Gastrocnemius medialis (tissue), 4 donors: ENCODE results near the gene B4GALNT2.

Experiments
- POLR2A ChIP-seq, 2 donors: fragments of 450-650 bp; IDR thresholded peaks; one replicate each; pipeline ENCODE4 v1.6.1; 2017; ENCODE audit warnings: antibody characterized with exemption in 2 of 2, mild to moderate bottlenecking in 2 of 2, moderate library complexity in 2 of 2
- TF ChIP-seq, protein P1 (sequence below), 5 experiments: fragments of 450-650 bp in 3 of 5; fragments of 200-600 bp in 2 of 5; sonication (generic) in 2 of 5; IDR thresholded peaks in 4 of 5; conservative IDR thresholded peaks in 1 of 5; 1 replicate in 4 of 5; 2 replicates in 1 of 5; pipeline ENCODE4 v1.5.1; 2016 to 2019; ENCODE audit warnings: antibody characterized with exemption in 5 of 5, mild to moderate bottlenecking in 3 of 5, moderate library complexity in 3 of 5

GRCh38 chr17:49165143-49165542 lies 32.6 kb downstream of the B4GALNT2 start:
- TF ChIP-seq, protein P1, sequence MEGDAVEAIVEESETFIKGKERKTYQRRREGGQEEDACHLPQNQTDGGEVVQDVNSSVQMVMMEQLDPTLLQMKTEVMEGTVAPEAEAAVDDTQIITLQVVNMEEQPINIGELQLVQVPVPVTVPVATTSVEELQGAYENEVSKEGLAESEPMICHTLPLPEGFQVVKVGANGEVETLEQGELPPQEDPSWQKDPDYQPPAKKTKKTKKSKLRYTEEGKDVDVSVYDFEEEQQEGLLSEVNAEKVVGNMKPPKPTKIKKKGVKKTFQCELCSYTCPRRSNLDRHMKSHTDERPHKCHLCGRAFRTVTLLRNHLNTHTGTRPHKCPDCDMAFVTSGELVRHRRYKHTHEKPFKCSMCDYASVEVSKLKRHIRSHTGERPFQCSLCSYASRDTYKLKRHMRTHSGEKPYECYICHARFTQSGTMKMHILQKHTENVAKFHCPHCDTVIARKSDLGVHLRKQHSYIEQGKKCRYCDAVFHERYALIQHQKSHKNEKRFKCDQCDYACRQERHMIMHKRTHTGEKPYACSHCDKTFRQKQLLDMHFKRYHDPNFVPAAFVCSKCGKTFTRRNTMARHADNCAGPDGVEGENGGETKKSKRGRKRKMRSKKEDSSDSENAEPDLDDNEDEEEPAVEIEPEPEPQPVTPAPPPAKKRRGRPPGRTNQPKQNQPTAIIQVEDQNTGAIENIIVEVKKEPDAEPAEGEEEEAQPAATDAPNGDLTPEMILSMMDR (IDR thresholded peaks at IDR 0.05 in 4 of 5, conservative IDR thresholded peaks at IDR 0.05 in 1 of 5): no peak
- no peak for TF ChIP-seq POLR2A (IDR thresholded peaks at IDR 0.05)
